ENCODE data around the gene TMEM185B. TPM values are rescaled to one million over a fixed set of nuclear protein-coding genes. Genes with fewer than 3 reads are reported as not detected.
A peak's percentile ranks its signal among the peaks of the same experiment; 100 is the strongest.

The TMEM185B gene
- total and polyA plus RNA-seq, 10 of the 15 experiments (the other 5 are each of a cell fraction or from before 2014, with no cell fraction given): 2.4 to 20.9 (median 14.5) TPM

DNA sequence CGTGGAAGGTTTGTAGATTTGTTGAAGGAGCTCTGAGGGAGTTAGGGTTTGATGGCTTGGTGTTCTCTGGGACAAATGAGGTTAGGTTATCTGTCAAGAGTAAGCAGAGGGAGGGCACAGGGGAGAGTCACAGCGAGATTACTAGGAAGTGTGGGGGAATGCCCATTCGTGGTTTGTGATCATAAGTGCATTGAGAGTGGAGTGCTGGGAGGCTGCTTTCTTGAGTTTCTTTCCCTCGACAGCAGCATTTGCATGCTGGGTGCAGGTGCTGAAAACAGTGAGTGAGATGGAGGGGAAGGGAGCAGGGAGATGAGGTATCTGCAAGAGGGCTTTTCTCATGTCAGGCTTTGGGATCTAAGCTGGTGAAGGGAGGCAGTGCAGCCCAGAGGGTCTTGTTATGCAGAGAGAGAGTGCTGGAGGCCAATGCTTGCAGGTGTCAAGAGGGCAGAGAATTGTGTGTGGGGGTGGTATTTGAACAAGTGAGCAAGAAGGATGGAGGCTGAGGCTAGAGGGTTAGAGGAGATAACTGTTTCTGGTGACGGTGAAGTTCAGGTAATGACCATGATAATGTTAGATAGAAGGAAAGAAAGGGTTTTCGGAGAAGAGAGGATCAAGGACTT is 38.3 kb upstream of the TMEM185B start (continued):
- TF ChIP-seq POLR2AphosphoS5 (IDR thresholded peaks at IDR 0.05; ENCODE audit: low read length) (no peak), NFXL1 (IDR thresholded peaks at IDR 0.05; ENCODE audit: borderline replicate concordance) (no peak), SREBF2 (IDR thresholded peaks at IDR 0.05; ENCODE audit: low read length) (no peak), EED (IDR thresholded peaks at IDR 0.05; ENCODE audit: low read depth) (0 out of 2 replicates have a peak, but pooled peaks have one; percentile 24), TCF7 (IDR thresholded peaks at IDR 0.05; ENCODE audit: borderline replicate concordance) (no peak), ATF7 (IDR thresholded peaks at IDR 0.05; ENCODE audit: low read depth) (0 out of 2 replicates have a peak, but pooled peaks have one; percentile 16), RELA (IDR thresholded peaks at IDR 0.05; ENCODE audit: borderline replicate concordance, partially characterized antibody) (peak; percentile 41), IKZF1 (conservative IDR thresholded peaks at IDR 0.05) (0 out of 2 replicates have a peak, but pooled peaks have one; percentile 34), HDGF (IDR thresholded peaks at IDR 0.05) (0 out of 2 replicates have a peak, but pooled peaks have one; percentile 63)
- TF ChIP-seq, protein P1, sequence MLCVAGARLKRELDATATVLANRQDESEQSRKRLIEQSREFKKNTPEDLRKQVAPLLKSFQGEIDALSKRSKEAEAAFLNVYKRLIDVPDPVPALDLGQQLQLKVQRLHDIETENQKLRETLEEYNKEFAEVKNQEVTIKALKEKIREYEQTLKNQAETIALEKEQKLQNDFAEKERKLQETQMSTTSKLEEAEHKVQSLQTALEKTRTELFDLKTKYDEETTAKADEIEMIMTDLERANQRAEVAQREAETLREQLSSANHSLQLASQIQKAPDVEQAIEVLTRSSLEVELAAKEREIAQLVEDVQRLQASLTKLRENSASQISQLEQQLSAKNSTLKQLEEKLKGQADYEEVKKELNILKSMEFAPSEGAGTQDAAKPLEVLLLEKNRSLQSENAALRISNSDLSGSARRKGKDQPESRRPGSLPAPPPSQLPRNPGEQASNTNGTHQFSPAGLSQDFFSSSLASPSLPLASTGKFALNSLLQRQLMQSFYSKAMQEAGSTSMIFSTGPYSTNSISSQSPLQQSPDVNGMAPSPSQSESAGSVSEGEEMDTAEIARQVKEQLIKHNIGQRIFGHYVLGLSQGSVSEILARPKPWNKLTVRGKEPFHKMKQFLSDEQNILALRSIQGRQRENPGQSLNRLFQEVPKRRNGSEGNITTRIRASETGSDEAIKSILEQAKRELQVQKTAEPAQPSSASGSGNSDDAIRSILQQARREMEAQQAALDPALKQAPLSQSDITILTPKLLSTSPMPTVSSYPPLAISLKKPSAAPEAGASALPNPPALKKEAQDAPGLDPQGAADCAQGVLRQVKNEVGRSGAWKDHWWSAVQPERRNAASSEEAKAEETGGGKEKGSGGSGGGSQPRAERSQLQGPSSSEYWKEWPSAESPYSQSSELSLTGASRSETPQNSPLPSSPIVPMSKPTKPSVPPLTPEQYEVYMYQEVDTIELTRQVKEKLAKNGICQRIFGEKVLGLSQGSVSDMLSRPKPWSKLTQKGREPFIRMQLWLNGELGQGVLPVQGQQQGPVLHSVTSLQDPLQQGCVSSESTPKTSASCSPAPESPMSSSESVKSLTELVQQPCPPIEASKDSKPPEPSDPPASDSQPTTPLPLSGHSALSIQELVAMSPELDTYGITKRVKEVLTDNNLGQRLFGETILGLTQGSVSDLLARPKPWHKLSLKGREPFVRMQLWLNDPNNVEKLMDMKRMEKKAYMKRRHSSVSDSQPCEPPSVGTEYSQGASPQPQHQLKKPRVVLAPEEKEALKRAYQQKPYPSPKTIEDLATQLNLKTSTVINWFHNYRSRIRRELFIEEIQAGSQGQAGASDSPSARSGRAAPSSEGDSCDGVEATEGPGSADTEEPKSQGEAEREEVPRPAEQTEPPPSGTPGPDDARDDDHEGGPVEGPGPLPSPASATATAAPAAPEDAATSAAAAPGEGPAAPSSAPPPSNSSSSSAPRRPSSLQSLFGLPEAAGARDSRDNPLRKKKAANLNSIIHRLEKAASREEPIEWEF (IDR thresholded peaks at IDR 0.05; ENCODE audit: insufficient replicate concordance, low read depth, low read length): no peak
- TF ChIP-seq, protein P2, sequence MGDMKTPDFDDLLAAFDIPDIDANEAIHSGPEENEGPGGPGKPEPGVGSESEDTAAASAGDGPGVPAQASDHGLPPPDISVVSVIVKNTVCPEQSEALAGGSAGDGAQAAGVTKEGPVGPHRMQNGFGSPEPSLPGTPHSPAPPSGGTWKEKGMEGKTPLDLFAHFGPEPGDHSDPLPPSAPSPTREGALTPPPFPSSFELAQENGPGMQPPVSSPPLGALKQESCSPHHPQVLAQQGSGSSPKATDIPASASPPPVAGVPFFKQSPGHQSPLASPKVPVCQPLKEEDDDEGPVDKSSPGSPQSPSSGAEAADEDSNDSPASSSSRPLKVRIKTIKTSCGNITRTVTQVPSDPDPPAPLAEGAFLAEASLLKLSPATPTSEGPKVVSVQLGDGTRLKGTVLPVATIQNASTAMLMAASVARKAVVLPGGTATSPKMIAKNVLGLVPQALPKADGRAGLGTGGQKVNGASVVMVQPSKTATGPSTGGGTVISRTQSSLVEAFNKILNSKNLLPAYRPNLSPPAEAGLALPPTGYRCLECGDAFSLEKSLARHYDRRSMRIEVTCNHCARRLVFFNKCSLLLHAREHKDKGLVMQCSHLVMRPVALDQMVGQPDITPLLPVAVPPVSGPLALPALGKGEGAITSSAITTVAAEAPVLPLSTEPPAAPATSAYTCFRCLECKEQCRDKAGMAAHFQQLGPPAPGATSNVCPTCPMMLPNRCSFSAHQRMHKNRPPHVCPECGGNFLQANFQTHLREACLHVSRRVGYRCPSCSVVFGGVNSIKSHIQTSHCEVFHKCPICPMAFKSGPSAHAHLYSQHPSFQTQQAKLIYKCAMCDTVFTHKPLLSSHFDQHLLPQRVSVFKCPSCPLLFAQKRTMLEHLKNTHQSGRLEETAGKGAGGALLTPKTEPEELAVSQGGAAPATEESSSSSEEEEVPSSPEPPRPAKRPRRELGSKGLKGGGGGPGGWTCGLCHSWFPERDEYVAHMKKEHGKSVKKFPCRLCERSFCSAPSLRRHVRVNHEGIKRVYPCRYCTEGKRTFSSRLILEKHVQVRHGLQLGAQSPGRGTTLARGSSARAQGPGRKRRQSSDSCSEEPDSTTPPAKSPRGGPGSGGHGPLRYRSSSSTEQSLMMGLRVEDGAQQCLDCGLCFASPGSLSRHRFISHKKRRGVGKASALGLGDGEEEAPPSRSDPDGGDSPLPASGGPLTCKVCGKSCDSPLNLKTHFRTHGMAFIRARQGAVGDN (IDR thresholded peaks at IDR 0.05): 0 out of 2 replicates have a peak, but pooled peaks have one; percentile 24

All from GM12878 (cell line).